ENCODE results near the gene NANOG. TPM values are rescaled to one million over a fixed set of nuclear protein-coding genes. Genes with fewer than 3 reads are reported as not detected.
"Not testable (repeated sequence)": the region's sequence is repeated elsewhere in the genome, so short reads cannot be mapped to it uniquely, and the experiment has no call there.

NANOG gene
- total RNA-seq, 1 donor from 2014 or later: not detected

DNA sequence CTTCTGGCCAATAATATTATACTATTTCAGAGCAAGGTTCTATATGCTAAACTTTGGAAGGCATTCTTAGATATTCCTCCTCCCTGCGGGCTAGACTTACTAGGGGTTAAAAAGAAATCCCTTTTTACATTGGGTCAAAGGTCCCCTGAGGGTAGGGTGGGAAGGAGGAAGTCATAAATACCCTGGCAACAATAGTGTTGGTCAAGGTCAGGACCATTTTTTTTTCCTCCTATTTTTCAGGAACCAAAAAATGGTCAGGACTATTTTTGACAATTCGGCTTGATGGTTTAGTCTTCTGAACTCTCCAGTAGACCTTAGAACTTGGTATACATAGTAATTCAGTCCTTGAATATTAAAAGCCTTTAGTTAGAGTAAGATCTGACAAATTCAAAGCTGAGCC is 4.5 kb upstream of the NANOG start:
- Histone ChIP-seq H3K27me3 (ENCODE audit: low read depth) (peaks cover 6% of the 10 kb centered on the region), H3K4me3 (no peak overlapping the region), H3K27ac (no peak overlapping the region), H3K4me1 (no peaks in the 10 kb centered on the region), H3K36me3 (no peaks in the 10 kb centered on the region), H3K9me3 (no peaks in the 10 kb centered on the region)
- TF ChIP-seq, protein P1, sequence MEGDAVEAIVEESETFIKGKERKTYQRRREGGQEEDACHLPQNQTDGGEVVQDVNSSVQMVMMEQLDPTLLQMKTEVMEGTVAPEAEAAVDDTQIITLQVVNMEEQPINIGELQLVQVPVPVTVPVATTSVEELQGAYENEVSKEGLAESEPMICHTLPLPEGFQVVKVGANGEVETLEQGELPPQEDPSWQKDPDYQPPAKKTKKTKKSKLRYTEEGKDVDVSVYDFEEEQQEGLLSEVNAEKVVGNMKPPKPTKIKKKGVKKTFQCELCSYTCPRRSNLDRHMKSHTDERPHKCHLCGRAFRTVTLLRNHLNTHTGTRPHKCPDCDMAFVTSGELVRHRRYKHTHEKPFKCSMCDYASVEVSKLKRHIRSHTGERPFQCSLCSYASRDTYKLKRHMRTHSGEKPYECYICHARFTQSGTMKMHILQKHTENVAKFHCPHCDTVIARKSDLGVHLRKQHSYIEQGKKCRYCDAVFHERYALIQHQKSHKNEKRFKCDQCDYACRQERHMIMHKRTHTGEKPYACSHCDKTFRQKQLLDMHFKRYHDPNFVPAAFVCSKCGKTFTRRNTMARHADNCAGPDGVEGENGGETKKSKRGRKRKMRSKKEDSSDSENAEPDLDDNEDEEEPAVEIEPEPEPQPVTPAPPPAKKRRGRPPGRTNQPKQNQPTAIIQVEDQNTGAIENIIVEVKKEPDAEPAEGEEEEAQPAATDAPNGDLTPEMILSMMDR (IDR thresholded peaks at IDR 0.05): no peak
- intact Hi-C loops (cut with DNase I): no loop called here
- DNase-seq (no peak), ATAC-seq (no peak)

- intact Hi-C loops (cut with DNase I): no loop called here
- H3K4me1 ChIP-seq: no peaks in the 10 kb centered on the region
- H3K4me3 ChIP-seq: no peak overlapping the region
- no peak overlapping the region for H3K27ac ChIP-seq
- H3K36me3 ChIP-seq: no peaks in the 10 kb centered on the region
- H3K9me3 ChIP-seq: no peaks in the 10 kb centered on the region
- H3K27me3 ChIP-seq (ENCODE audit: low read depth): peaks cover 6% of the 10 kb centered on the region
- DNase-seq: no peak
- ATAC-seq: peak in 1 of 2 donors; percentile 31
- TF ChIP-seq, protein P1 (IDR thresholded peaks at IDR 0.05): no peak
These were observed 1.5 kb upstream of the NANOG start for GRCh38 chr12:7787574-7788293.

- no peak for ATAC-seq
These were observed 925 bp upstream of the NANOG start for GRCh38 chr12:7788294-7788660.

GRCh38 chr12:7793211-7793610 is 4.0 kb downstream of the NANOG start:
- TF ChIP-seq, protein P1 (IDR thresholded peaks at IDR 0.05): no peak
- intact Hi-C loops (cut with DNase I): no loop called here
- Histone ChIP-seq H3K4me3 (no peak overlapping the region), H3K9me3 (no peaks in the 10 kb centered on the region), H3K4me1 (no peaks in the 10 kb centered on the region), H3K27ac (no peak overlapping the region), H3K36me3 (no peaks in the 10 kb centered on the region), H3K27me3 (ENCODE audit: low read depth) (no peaks in the 10 kb centered on the region)
- DNase-seq (no peak), ATAC-seq (no peak)

More at GRCh38 chr12:7788294-7788660, 925 bp upstream of the NANOG start:
- Histone ChIP-seq H3K27ac (no peak overlapping the region), H3K27me3 (ENCODE audit: low read depth) (peaks cover 6% of the 10 kb centered on the region), H3K36me3 (no peaks in the 10 kb centered on the region), H3K4me3 (no peak overlapping the region), H3K4me1 (no peaks in the 10 kb centered on the region), H3K9me3 (no peaks in the 10 kb centered on the region)
- TF ChIP-seq, protein P1 (IDR thresholded peaks at IDR 0.05): no peak
- DNase-seq: no peak
- intact Hi-C loops (cut with DNase I): no loop called here

DNA sequence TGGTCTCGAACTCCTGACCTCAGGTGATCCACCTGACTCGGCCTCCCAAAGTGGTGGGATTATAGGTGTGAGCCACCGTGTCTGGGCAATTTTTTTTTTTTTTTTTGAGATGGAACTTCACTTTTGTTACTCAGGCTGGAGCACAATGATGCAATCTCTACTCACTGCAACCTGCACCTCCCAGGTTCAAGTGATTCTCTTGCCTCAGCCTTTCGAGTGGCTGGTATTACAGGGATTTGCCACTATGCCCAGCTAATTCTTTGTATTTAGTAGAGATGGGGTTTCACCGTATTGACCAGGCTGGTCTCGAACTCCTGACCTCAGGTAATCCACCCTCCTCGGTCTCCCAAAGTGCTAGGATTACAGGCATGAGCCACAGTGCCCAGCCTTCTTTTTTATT is 8.1 kb downstream of the NANOG start:
- intact Hi-C loops (cut with DNase I); H3K9me3 ChIP-seq; ATAC-seq; H3K36me3 ChIP-seq; H3K27me3 ChIP-seq (ENCODE audit: low read depth); DNase-seq; H3K4me3 ChIP-seq; H3K4me1 ChIP-seq; H3K27ac ChIP-seq: not testable (repeated sequence)

DNA sequence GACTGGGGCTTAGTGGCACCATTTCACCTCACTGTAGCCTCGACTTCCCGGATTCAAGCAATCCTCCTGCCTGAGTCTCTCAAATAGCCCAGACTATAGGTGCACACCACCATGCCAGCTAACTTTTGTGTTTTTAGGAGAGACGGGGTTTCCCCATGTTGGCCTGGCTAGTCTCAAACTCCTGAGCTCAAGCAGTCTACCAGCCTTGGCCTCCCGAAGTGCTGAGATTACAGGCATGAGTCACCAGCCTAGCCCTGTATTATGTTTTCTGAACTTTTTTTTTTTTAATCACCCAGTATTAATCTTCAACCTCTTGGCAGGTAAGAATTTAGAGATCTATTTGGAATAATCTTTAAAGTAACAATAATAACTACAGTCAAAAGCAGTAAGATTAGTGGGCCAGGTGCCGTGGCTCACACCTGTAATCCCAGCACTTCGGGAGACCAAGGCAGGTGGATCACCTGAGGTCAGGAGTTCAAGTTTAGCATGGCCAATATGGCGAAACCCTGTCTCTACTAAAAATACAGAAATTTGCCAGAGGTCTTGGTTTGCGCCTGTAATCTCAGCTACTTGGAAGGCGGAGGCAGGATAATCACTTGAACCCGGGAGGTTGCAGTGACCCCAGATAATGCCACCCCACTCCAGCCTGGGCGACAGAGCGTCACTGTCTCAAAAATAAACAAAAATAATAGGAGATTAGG is 8.6 kb downstream of the NANOG start:
- DNase-seq (no peak), ATAC-seq (peak in 1 of 2 donors; percentile 84)
- H3K27ac ChIP-seq: no peak overlapping the region
- no peaks in the 10 kb centered on the region for H3K27me3 ChIP-seq (ENCODE audit: low read depth)
- no peaks in the 10 kb centered on the region for H3K36me3 ChIP-seq
- no peaks in the 10 kb centered on the region for H3K4me1 ChIP-seq
- TF ChIP-seq, protein P1 (IDR thresholded peaks at IDR 0.05): no peak
- intact Hi-C loops (cut with DNase I): no loop called here
- H3K4me3 ChIP-seq: no peak overlapping the region
- H3K9me3 ChIP-seq: no peaks in the 10 kb centered on the region

GRCh38 chr12:7798750-7799308 is 9.6 kb downstream of the NANOG start:
- H3K4me3 ChIP-seq; DNase-seq; H3K36me3 ChIP-seq; H3K27ac ChIP-seq; H3K4me1 ChIP-seq; intact Hi-C loops (cut with DNase I); H3K9me3 ChIP-seq; H3K27me3 ChIP-seq (ENCODE audit: low read depth): not testable (repeated sequence)
- ATAC-seq: peak in 1 of 2 donors; percentile 55
